ENCODE data around the gene RTKN2. TPM values are rescaled to one million over a fixed set of nuclear protein-coding genes. Genes with fewer than 3 reads are reported as not detected.

Gene RTKN2
- total RNA-seq, 1 donor from 2014 or later = 0.17 TPM

GRCh38 chr10:62217683-62218082 is 51.0 kb downstream of the RTKN2 start:
- DNase-seq = no peak

GRCh38 chr10:62214364-62214874 is 54.2 kb downstream of the RTKN2 start:
- DNase-seq = no peak

GRCh38 chr10:62205750-62206399 is 62.8 kb downstream of the RTKN2 start:
- DNase-seq = no peak

GRCh38 chr10:62199584-62199983 is 69.1 kb downstream of the RTKN2 start:
- no peak for DNase-seq

GRCh38 chr10:62196528-62196927 is 72.1 kb downstream of the RTKN2 start:
- no peak for DNase-seq

GRCh38 chr10:62195675-62195926 is 73.0 kb downstream of the RTKN2 start:
- no peak for DNase-seq

- no peak for DNase-seq
Observed at GRCh38 chr10:62194924-62195674, 73.5 kb downstream of the RTKN2 start.

- no peak for DNase-seq
Observed at GRCh38 chr10:62193479-62193878, 75.2 kb downstream of the RTKN2 start.

GRCh38 chr10:62189131-62189530 is 79.5 kb downstream of the RTKN2 start:
- no peak for DNase-seq

- DNase-seq = no peak
Observed at GRCh38 chr10:62188021-62188616, 80.5 kb downstream of the RTKN2 start.

GRCh38 chr10:62186999-62187675 is 81.5 kb downstream of the RTKN2 start:
- no peak for DNase-seq

- DNase-seq = no peak
Observed at GRCh38 chr10:62185919-62186692, 82.5 kb downstream of the RTKN2 start.

GRCh38 chr10:62183857-62184795 is 84.5 kb downstream of the RTKN2 start:
- DNase-seq = no peak

GRCh38 chr10:62183442-62183841 is 85.2 kb downstream of the RTKN2 start:
- DNase-seq = no peak

GRCh38 chr10:62182595-62182994 is 86.0 kb downstream of the RTKN2 start:
- no peak for DNase-seq

- no peak for DNase-seq
Observed at GRCh38 chr10:62182171-62182570, 86.5 kb downstream of the RTKN2 start.

- no peak for DNase-seq
Observed at GRCh38 chr10:62180677-62181076, 88.0 kb downstream of the RTKN2 start.

- DNase-seq = no peak
Observed at GRCh38 chr10:62178568-62178967, 90.1 kb downstream of the RTKN2 start.

- DNase-seq = no peak
Observed at GRCh38 chr10:62177111-62177510, 91.5 kb downstream of the RTKN2 start.

- no peak for DNase-seq
Observed at GRCh38 chr10:62175251-62175650, 93.4 kb downstream of the RTKN2 start.

GRCh38 chr10:62172465-62172864 is 96.2 kb downstream of the RTKN2 start:
- no peak for DNase-seq

Measured in dermis blood vessel endothelial cell (primary cell).